C4-2B (cell line): ENCODE data around the gene KIAA0586.

Experiments used
- CTCF ChIP-seq: fragments of 450-650 bp; conservative IDR thresholded peaks from 2 replicates; pipeline ENCODE4 v1.5.1; 2017; ENCODE audit warnings: mild to moderate bottlenecking
- ZFX ChIP-seq: fragments of 450-650 bp; IDR thresholded peaks from 2 replicates; pipeline ENCODE4 v1.6.1; 2017

- no peak for TF ChIP-seq CTCF
- no peak for TF ChIP-seq ZFX
These were observed 115.7 kb downstream of the KIAA0586 start for GRCh38 chr14:58543253-58543652.
